GM12892 (cell line): ENCODE measurements around the gene LGALS9.
"Not testable (repeated sequence)": the region's sequence is repeated elsewhere in the genome, so short reads cannot be mapped to it uniquely, and the experiment has no call there.

Source experiments
- POLR2A ChIP-seq: IDR thresholded peaks from 2 replicates; pipeline ENCODE4 v1.6.1; 2011; ENCODE audit warnings: low read depth, low read length, control low read depth
- POLR2AphosphoS5 ChIP-seq: IDR thresholded peaks from 2 replicates; pipeline ENCODE4 v1.6.1; 2011; ENCODE audit warnings: low read depth, low read length, control low read depth
- TAF1 ChIP-seq: IDR thresholded peaks from 2 replicates; pipeline ENCODE4 v1.6.1; 2011; ENCODE audit warnings: low read depth, mild to moderate bottlenecking, control low read depth, low read length, borderline replicate concordance

DNA sequence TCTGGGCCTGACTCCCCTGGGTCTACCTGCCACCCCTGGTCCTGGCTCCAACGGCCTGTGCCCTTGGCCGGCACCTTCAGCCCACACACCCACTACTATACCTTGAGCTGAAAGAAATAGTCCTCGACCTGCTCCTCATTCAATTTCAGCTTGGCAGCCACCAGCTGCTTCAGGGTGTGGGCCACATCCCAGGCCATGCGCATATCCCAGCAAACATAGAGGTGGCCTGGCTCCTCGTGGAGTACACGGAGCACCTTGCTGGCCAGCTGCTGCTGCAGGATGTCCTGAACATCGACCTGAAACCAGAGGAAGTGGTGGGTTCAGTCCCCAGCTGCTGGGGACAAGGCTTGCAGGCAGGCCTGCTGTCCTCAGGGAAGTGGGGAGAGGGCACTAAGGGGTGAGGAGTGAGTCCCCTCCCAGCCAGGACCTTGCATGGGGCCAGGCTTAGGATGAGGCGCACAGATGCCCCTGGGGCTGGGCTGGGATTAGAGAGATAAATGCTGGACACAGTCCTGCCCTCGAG, 22.5 kb downstream of the LGALS9 start:
- not testable (repeated sequence) for TF ChIP-seq POLR2A, POLR2AphosphoS5, TAF1
